Adrenal gland (tissue), 12 donors: ENCODE measurements around the gene UGP2. TPM values are rescaled to one million over a fixed set of nuclear protein-coding genes. Genes with fewer than 3 reads are reported as not detected.

Source experiments
- DNase-seq, 7 donors: peaks; one replicate each; pipeline ENCODE4 v3.0.0-alpha.2; 2019 to 2020
- H3K27ac ChIP-seq, 5 donors: fragments of 200-600 bp; sonication (generic) in 4 of 5; 1 replicate in 3 of 5; 2 replicates in 2 of 5; pipeline versions ENCODE4 v1.5.1 to v1.8.0; 2016 to 2020; ENCODE audit warnings: mild to moderate bottlenecking in 1 of 5
- H3K27me3 ChIP-seq: fragments of 200-600 bp; 2 replicates; pipeline ENCODE4 v1.8.0; 2021
- H3K36me3 ChIP-seq, 2 donors: fragments of 200-600 bp; replicated peaks in 1 of 2; 1 replicate in 1 of 2; 2 replicates in 1 of 2; pipeline versions ENCODE4 v1.5.1 to v1.8.0; 2018 to 2022
- H3K4me1 ChIP-seq, 2 donors: fragments of 200-600 bp; replicated peaks in 1 of 2; 1 replicate in 1 of 2; 2 replicates in 1 of 2; pipeline versions ENCODE4 v1.5.1 to v1.8.0; 2018 to 2021
- H3K4me3 ChIP-seq, 4 donors: fragments of 200-600 bp; sonication (generic) in 3 of 4; one replicate each; pipeline ENCODE4 v1.5.1; 2016 to 2018
- H3K9me3 ChIP-seq, 3 donors: fragments of 200-600 bp; sonication (generic) in 1 of 3; replicated peaks in 1 of 3; 1 replicate in 2 of 3; 2 replicates in 1 of 3; pipeline versions ENCODE4 v1.5.1 to v1.8.0; 2016 to 2021
- CTCF ChIP-seq, 6 experiments: fragments of 450-650 bp in 4 of 6; fragments of 200-600 bp in 2 of 6; sonication (generic) in 1 of 6; IDR thresholded peaks; 1 replicate in 5 of 6; 2 replicates in 1 of 6; pipeline versions ENCODE4 v1.5.1 to v1.8.0; 2016 to 2021; ENCODE audit warnings: antibody characterized with exemption in 6 of 6, mild to moderate bottlenecking in 2 of 6, moderate library complexity in 1 of 6
- POLR2A ChIP-seq, 2 donors: fragments of 450-650 bp; IDR thresholded peaks; one replicate each; pipeline ENCODE4 v1.6.1; 2017; ENCODE audit warnings: antibody characterized with exemption in 2 of 2, mild to moderate bottlenecking in 2 of 2, moderate library complexity in 1 of 2
- WGBS, 4 donors: extraction: QIAGEN DNeasy Blood & Tissue Kit in 2 of 4; methylation state at CpG; one replicate each; pipeline versions ENCODE4 v1.1.5 to v1.1.7; 2013 to 2017; 5-methylcytosine and 5-hydroxymethylcytosine counted together
- intact Hi-C, 2 donors: fragments of 100-400 bp; cut with DNase I; formaldehyde crosslinking; loops; one replicate each; pipeline versions ENCODE4 v1.14.1 to v1.15.0; 2022 to 2023
- polyA plus RNA-seq, 3 donors: library from polyadenylated mRNA; stranded (reverse); fragments of 200-250 nt in 2 of 3; fragments of 350-450 nt in 1 of 3; fragmentation: Illumina TruSeq in 1 of 3; extraction: RNeasy Lipid Tissue Mini Kit (QIAGEN cat#74804) in 1 of 3; gene quantifications; one replicate each; pipeline ENCODE4 v1.2.3, GENCODE V29; 2013 to 2014
- total RNA-seq, 9 donors: library from RNA; depleted of rRNA in 4 of 9; stranded (reverse); fragments of >200 nt in 4 of 9; fragments of 120-200 nt in 1 of 9; fragmentation: NEBNext Ultra II Directional in 1 of 9; extraction: Animal tissue kit (Norgen Biotek cat#: 25700) in 1 of 9; gene quantifications; one replicate each; pipeline versions ENCODE4 v1.1.0 to v1.2.4, GENCODE V29; 2013 to 2023
- donor health status: healthy with polysubstance abuse.
- donor health status: Bipolar disorder and iron deficiency.
- donor health status: DM: yes; HTN: yes; CAD: no.
- donor health status: DM: no; HTN: no; CAD: no.
- donor health status: DM: no; HTN: no; CAD: no.
- donor health status: DM: yes; HTN: yes; CAD: no.

The UGP2 gene
- total and polyA plus RNA-seq, 12 donors, result 62.4 to 301 (median 106) TPM

GRCh38 chr2:63888490-63889402 lies 47.0 kb downstream of the UGP2 start:
- Histone ChIP-seq H3K4me1 (no peaks in the 10 kb centered on the region), H3K36me3 (peaks cover 0 to 68% of the 10 kb centered on the region in 2 donors), H3K27me3 (no peaks in the 10 kb centered on the region), H3K4me3 (no peak overlapping the region), H3K9me3 (no peaks in the 10 kb centered on the region), H3K27ac (no peak overlapping the region)
- WGBS, 4 donors, result 89 to 96% (median 92%) methylated on average over 6 of the region's 6 CpGs
- DNase-seq, result peak; percentile 21 to 63 (median 39)
- TF ChIP-seq CTCF (IDR thresholded peaks at IDR 0.05) (peak; percentile 39 to 73 (median 68)), POLR2A (IDR thresholded peaks at IDR 0.05) (no peak)
- intact Hi-C loops, result no loop called here

GRCh38 chr2:63890678-63891077 lies 49.0 kb downstream of the UGP2 start:
- 72 to 87% (median 79%) methylated on average over 2 of the region's 2 CpGs for WGBS, 4 donors

GRCh38 chr2:63891488-63892030 lies 49.9 kb downstream of the UGP2 start:
- 73 to 93% (median 89%) methylated on average over 1 of the region's 1 CpG for WGBS, 4 donors
- no peak overlapping the region for H3K27ac ChIP-seq
- TF ChIP-seq CTCF (IDR thresholded peaks at IDR 0.05) (no peak), POLR2A (IDR thresholded peaks at IDR 0.05) (no peak)
- H3K4me1 ChIP-seq, result no peaks in the 10 kb centered on the region
- peaks cover 0 to 60% of the 10 kb centered on the region in 2 donors for H3K36me3 ChIP-seq
- H3K9me3 ChIP-seq, result no peaks in the 10 kb centered on the region
- intact Hi-C loops, result no loop called here
- no peak overlapping the region for H3K4me3 ChIP-seq
- H3K27me3 ChIP-seq, result no peaks in the 10 kb centered on the region
- no peak for DNase-seq

More at GRCh38 chr2:63890678-63891077, 49.0 kb downstream of the UGP2 start:
- H3K36me3 ChIP-seq, result peaks cover 0 to 61% of the 10 kb centered on the region in 2 donors
- DNase-seq, result no peak
- no peaks in the 10 kb centered on the region for H3K9me3 ChIP-seq
- H3K4me1 ChIP-seq, result no peaks in the 10 kb centered on the region
- H3K4me3 ChIP-seq, result no peak overlapping the region
- H3K27me3 ChIP-seq, result no peaks in the 10 kb centered on the region
- intact Hi-C loops, result no loop called here
- H3K27ac ChIP-seq, result no peak overlapping the region
- TF ChIP-seq CTCF (IDR thresholded peaks at IDR 0.05), result no peak
- no peak for TF ChIP-seq POLR2A (IDR thresholded peaks at IDR 0.05)

- no peaks in the 10 kb centered on the region for H3K9me3 ChIP-seq
- TF ChIP-seq POLR2A (IDR thresholded peaks at IDR 0.05) (no peak), CTCF (IDR thresholded peaks at IDR 0.05) (no peak)
- no peak overlapping the region for H3K27ac ChIP-seq
- H3K4me3 ChIP-seq, result no peak overlapping the region
- H3K27me3 ChIP-seq, result no peaks in the 10 kb centered on the region
- H3K4me1 ChIP-seq, result no peaks in the 10 kb centered on the region
- DNase-seq, result no peak
- intact Hi-C loops, result no loop called here
- 83 to 90% (median 87%) methylated on average over 2 of the region's 2 CpGs for WGBS, 4 donors
- peaks cover 0 to 56% of the 10 kb centered on the region in 2 donors for H3K36me3 ChIP-seq
Observed at GRCh38 chr2:63893163-63893562, 51.5 kb downstream of the UGP2 start.
